T follicular helper cell (primary cell): Measurements from ENCODE around the gene MEGF6.

Experiments used
- DNase-seq: peaks from one replicate; pipeline ENCODE4 v3.0.0-alpha.2; 2020; ENCODE audit warnings: low read depth

MEGF6 gene

GRCh38 chr1:3608154-3608553, 3.2 kb downstream of the MEGF6 start:
- DNase-seq, result no peak

GRCh38 chr1:3607703-3608065, 3.6 kb downstream of the MEGF6 start:
- no peak for DNase-seq

GRCh38 chr1:3606779-3607702, 4.3 kb downstream of the MEGF6 start:
- no peak for DNase-seq

- no peak for DNase-seq
Observed at GRCh38 chr1:3604997-3605823, 6.1 kb downstream of the MEGF6 start.

- DNase-seq, result no peak
Observed at GRCh38 chr1:3604468-3604974, 6.8 kb downstream of the MEGF6 start.

- no peak for DNase-seq
Observed at GRCh38 chr1:3603571-3604467, 7.5 kb downstream of the MEGF6 start.

GRCh38 chr1:3603156-3603555, 8.2 kb downstream of the MEGF6 start:
- no peak for DNase-seq

- DNase-seq, result no peak
Observed at GRCh38 chr1:3602375-3602774, 8.9 kb downstream of the MEGF6 start.

GRCh38 chr1:3601743-3602142, 9.6 kb downstream of the MEGF6 start:
- DNase-seq, result no peak

- no peak for DNase-seq
Observed at GRCh38 chr1:3600354-3600753, 11.0 kb downstream of the MEGF6 start.

- no peak for DNase-seq
Observed at GRCh38 chr1:3599816-3600215, 11.5 kb downstream of the MEGF6 start.

GRCh38 chr1:3599286-3599811, 12.0 kb downstream of the MEGF6 start:
- DNase-seq, result no peak

- DNase-seq, result no peak
Observed at GRCh38 chr1:3598522-3599285, 12.6 kb downstream of the MEGF6 start.

- no peak for DNase-seq
Observed at GRCh38 chr1:3598051-3598491, 13.2 kb downstream of the MEGF6 start.

GRCh38 chr1:3597599-3597964, 13.7 kb downstream of the MEGF6 start:
- DNase-seq, result no peak

- DNase-seq, result no peak
Observed at GRCh38 chr1:3596663-3597598, 14.4 kb downstream of the MEGF6 start.

- no peak for DNase-seq
Observed at GRCh38 chr1:3595949-3596348, 15.4 kb downstream of the MEGF6 start.

GRCh38 chr1:3594706-3595377, 16.5 kb downstream of the MEGF6 start:
- no peak for DNase-seq

GRCh38 chr1:3593745-3594144, 17.6 kb downstream of the MEGF6 start:
- no peak for DNase-seq
